Measurements from ENCODE around the gene ATXN7. TPM values are rescaled to one million over a fixed set of nuclear protein-coding genes. Genes with fewer than 3 reads are reported as not detected.

Gene ATXN7
- total and polyA plus RNA-seq, 2 of the 13 experiments (the other 11 are each of a cell fraction or from before 2014, with no cell fraction given), result 13.8 to 20.0 TPM

DNA sequence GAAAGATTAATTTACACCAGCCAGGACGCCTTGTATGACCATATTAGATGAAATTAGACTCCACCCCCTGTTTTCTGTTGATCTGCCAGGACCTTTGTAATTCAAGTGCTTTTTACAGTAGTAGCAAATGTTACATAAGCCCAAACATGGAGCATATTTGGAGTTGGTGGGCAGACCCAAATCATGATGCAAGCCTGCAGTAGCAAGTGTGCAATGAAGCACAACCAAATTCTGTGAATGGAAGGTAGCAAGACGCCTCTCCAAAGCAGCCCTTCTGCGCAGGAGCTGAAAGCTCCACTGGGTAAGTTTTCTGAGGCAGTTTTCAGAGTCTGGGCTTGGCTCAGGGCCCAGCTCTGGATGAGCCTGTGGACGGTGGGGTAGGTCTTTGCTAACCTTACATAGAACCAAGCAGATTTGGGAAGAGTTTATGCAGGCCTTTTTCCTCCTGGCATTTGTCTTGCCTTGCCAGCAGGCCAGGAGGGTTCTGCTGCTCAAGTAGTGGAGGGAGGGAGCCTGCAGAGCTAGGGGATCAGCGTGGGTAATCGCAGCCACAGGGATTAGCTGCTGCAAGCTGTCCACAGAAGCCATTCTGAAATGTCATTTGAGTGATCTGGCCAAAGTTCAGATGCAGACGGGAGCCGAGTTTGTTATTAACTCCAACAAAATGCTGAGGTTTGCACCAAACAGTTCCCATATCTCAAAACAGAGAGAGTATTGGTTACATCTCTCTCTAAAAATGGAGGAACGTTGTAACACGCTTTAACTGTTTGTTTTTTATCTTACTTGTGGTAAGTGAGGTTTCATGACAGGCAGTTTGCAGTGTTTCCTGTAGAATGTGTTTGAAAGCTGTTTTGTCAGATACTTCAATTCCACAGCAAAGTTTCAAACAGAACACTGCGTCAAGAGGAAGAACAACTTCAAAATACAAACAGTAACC, 104.3 kb downstream of the ATXN7 start (continued):
- TF ChIP-seq, protein P1, sequence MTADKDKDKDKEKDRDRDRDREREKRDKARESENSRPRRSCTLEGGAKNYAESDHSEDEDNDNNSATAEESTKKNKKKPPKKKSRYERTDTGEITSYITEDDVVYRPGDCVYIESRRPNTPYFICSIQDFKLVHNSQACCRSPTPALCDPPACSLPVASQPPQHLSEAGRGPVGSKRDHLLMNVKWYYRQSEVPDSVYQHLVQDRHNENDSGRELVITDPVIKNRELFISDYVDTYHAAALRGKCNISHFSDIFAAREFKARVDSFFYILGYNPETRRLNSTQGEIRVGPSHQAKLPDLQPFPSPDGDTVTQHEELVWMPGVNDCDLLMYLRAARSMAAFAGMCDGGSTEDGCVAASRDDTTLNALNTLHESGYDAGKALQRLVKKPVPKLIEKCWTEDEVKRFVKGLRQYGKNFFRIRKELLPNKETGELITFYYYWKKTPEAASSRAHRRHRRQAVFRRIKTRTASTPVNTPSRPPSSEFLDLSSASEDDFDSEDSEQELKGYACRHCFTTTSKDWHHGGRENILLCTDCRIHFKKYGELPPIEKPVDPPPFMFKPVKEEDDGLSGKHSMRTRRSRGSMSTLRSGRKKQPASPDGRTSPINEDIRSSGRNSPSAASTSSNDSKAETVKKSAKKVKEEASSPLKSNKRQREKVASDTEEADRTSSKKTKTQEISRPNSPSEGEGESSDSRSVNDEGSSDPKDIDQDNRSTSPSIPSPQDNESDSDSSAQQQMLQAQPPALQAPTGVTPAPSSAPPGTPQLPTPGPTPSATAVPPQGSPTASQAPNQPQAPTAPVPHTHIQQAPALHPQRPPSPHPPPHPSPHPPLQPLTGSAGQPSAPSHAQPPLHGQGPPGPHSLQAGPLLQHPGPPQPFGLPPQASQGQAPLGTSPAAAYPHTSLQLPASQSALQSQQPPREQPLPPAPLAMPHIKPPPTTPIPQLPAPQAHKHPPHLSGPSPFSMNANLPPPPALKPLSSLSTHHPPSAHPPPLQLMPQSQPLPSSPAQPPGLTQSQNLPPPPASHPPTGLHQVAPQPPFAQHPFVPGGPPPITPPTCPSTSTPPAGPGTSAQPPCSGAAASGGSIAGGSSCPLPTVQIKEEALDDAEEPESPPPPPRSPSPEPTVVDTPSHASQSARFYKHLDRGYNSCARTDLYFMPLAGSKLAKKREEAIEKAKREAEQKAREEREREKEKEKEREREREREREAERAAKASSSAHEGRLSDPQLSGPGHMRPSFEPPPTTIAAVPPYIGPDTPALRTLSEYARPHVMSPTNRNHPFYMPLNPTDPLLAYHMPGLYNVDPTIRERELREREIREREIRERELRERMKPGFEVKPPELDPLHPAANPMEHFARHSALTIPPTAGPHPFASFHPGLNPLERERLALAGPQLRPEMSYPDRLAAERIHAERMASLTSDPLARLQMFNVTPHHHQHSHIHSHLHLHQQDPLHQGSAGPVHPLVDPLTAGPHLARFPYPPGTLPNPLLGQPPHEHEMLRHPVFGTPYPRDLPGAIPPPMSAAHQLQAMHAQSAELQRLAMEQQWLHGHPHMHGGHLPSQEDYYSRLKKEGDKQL (CRISPR knock-in tag; IDR thresholded peaks at IDR 0.05; ENCODE audit: low read depth), result no peak
- TF ChIP-seq, protein P2, sequence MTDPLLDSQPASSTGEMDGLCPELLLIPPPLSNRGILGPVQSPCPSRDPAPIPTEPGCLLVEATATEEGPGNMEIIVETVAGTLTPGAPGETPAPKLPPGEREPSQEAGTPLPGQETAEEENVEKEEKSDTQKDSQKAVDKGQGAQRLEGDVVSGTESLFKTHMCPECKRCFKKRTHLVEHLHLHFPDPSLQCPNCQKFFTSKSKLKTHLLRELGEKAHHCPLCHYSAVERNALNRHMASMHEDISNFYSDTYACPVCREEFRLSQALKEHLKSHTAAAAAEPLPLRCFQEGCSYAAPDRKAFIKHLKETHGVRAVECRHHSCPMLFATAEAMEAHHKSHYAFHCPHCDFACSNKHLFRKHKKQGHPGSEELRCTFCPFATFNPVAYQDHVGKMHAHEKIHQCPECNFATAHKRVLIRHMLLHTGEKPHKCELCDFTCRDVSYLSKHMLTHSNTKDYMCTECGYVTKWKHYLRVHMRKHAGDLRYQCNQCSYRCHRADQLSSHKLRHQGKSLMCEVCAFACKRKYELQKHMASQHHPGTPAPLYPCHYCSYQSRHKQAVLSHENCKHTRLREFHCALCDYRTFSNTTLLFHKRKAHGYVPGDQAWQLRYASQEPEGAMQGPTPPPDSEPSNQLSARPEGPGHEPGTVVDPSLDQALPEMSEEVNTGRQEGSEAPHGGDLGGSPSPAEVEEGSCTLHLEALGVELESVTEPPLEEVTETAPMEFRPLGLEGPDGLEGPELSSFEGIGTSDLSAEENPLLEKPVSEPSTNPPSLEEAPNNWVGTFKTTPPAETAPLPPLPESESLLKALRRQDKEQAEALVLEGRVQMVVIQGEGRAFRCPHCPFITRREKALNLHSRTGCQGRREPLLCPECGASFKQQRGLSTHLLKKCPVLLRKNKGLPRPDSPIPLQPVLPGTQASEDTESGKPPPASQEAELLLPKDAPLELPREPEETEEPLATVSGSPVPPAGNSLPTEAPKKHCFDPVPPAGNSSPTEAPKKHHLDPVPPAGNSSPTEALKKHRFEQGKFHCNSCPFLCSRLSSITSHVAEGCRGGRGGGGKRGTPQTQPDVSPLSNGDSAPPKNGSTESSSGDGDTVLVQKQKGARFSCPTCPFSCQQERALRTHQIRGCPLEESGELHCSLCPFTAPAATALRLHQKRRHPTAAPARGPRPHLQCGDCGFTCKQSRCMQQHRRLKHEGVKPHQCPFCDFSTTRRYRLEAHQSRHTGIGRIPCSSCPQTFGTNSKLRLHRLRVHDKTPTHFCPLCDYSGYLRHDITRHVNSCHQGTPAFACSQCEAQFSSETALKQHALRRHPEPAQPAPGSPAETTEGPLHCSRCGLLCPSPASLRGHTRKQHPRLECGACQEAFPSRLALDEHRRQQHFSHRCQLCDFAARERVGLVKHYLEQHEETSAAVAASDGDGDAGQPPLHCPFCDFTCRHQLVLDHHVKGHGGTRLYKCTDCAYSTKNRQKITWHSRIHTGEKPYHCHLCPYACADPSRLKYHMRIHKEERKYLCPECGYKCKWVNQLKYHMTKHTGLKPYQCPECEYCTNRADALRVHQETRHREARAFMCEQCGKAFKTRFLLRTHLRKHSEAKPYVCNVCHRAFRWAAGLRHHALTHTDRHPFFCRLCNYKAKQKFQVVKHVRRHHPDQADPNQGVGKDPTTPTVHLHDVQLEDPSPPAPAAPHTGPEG (CRISPR knock-in tag; IDR thresholded peaks at IDR 0.05), result 0 out of 2 replicates have a peak, but pooled peaks have one; percentile 29
- TF ChIP-seq, protein P3, sequence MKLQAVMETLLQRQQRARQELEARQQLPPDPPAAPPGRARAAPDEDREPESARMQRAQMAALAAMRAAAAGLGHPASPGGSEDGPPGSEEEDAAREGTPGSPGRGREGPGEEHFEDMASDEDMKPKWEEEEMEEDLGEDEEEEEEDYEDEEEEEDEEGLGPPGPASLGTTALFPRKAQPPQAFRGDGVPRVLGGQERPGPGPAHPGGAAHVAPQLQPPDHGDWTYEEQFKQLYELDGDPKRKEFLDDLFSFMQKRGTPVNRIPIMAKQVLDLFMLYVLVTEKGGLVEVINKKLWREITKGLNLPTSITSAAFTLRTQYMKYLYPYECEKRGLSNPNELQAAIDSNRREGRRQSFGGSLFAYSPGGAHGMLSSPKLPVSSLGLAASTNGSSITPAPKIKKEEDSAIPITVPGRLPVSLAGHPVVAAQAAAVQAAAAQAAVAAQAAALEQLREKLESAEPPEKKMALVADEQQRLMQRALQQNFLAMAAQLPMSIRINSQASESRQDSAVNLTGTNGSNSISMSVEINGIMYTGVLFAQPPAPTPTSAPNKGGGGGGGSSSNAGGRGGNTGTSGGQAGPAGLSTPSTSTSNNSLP (IDR thresholded peaks at IDR 0.05; ENCODE audit: low read depth, low read length), result 0 out of 2 replicates have a peak, but pooled peaks have one; percentile 44
- TF ChIP-seq, protein P4, sequence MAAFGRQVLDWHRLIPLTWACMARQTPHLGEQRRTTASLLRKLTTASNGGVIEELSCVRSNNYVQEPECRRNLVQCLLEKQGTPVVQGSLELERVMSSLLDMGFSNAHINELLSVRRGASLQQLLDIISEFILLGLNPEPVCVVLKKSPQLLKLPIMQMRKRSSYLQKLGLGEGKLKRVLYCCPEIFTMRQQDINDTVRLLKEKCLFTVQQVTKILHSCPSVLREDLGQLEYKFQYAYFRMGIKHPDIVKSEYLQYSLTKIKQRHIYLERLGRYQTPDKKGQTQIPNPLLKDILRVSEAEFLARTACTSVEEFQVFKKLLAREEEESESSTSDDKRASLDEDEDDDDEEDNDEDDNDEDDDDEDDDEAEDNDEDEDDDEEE (CRISPR knock-in tag; IDR thresholded peaks at IDR 0.05), result no peak; the same call in 1 of the 2 replicates
- TF ChIP-seq, protein P5, sequence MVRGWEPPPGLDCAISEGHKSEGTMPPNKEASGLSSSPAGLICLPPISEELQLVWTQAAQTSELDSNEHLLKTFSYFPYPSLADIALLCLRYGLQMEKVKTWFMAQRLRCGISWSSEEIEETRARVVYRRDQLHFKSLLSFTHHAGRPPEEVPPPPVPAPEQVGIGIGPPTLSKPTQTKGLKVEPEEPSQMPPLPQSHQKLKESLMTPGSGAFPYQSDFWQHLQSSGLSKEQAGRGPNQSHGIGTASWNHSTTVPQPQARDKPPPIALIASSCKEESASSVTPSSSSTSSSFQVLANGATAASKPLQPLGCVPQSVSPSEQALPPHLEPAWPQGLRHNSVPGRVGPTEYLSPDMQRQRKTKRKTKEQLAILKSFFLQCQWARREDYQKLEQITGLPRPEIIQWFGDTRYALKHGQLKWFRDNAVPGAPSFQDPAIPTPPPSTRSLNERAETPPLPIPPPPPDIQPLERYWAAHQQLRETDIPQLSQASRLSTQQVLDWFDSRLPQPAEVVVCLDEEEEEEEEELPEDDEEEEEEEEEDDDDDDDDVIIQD (CRISPR knock-in tag; IDR thresholded peaks at IDR 0.05; ENCODE audit: low read depth), result no peak; the same call in 1 of the 2 replicates
- TF ChIP-seq REPIN1 (CRISPR knock-in tag; IDR thresholded peaks at IDR 0.05; ENCODE audit: borderline replicate concordance, low read depth), result 0 out of 2 replicates have a peak, but pooled peaks have one; percentile 23
- TF ChIP-seq YEATS2 (CRISPR knock-in tag; IDR thresholded peaks at IDR 0.05; ENCODE audit: borderline replicate concordance), result no peak
- TF ChIP-seq XRCC5 (optimal IDR thresholded peaks at IDR 0.05; ENCODE audit: low read length), result no peak
- TF ChIP-seq ZNF260 (CRISPR knock-in tag; IDR thresholded peaks at IDR 0.05; ENCODE audit: borderline replicate concordance, low read depth), result no peak

Data from HepG2 (cell line).